Stimulated activated CD4-positive, alpha-beta T cell treated with anti-CD3 and anti-CD28 coated beads, TNF-alpha, amount 100 ng/mL, for 1 hour (primary cell): ENCODE measurements around the gene SP6.

ENCODE experiments used
- DNase-seq, 3 donors: peaks; one replicate each; pipeline ENCODE4 v3.0.0-alpha.2; 2020; ENCODE audit warnings: low read depth in 3 of 3, low spot score in 1 of 3

SP6 gene

GRCh38 chr17:47836601-47837000 lies 14.4 kb downstream of the SP6 start:
- DNase-seq: no peak

- no peak for DNase-seq
Observed at GRCh38 chr17:47834756-47835155, 16.2 kb downstream of the SP6 start.

GRCh38 chr17:47831934-47832327 lies 19.0 kb downstream of the SP6 start:
- DNase-seq: no peak

GRCh38 chr17:47831003-47831933 lies 19.7 kb downstream of the SP6 start, which contains the start of the genes LRRC46 and MRPL10:
Gene LRRC46, plus strand, starts transcription at chr17:47831670. Its CDS starts 320 bp downstream, at chr17:47831990.
Gene MRPL10, minus strand, starts transcription at chr17:47831541. Its CDS starts 30 bp downstream, at chr17:47831511.
- DNase-seq: peak; percentile 76 to 87 (median 80)

GRCh38 chr17:47830396-47831002 lies 20.5 kb downstream of the SP6 start:
- no peak for DNase-seq

- DNase-seq: no peak
Observed at GRCh38 chr17:47829870-47830269, 21.1 kb downstream of the SP6 start.

GRCh38 chr17:47823519-47823918 lies 27.4 kb downstream of the SP6 start:
- no peak for DNase-seq

- DNase-seq: no peak
Observed at GRCh38 chr17:47822785-47823184, 28.2 kb downstream of the SP6 start.

GRCh38 chr17:47821424-47822391 lies 29.3 kb downstream of the SP6 start, which contains the start of gene OSBPL7:
Gene OSBPL7, minus strand, starts transcription at chr17:47821794. Its CDS starts 1,516 bp downstream, at chr17:47820278.
- peak; percentile 46 to 62 (median 56) for DNase-seq

GRCh38 chr17:47821031-47821423 lies 29.9 kb downstream of the SP6 start:
- no peak for DNase-seq

- DNase-seq: no peak
Observed at GRCh38 chr17:47820033-47820789, 30.8 kb downstream of the SP6 start.

GRCh38 chr17:47819475-47819874 lies 31.5 kb downstream of the SP6 start:
- no peak for DNase-seq

- DNase-seq: no peak
Observed at GRCh38 chr17:47818002-47818695, 32.8 kb downstream of the SP6 start.

GRCh38 chr17:47816947-47817346 lies 34.0 kb downstream of the SP6 start:
- DNase-seq: no peak

- no peak for DNase-seq
Observed at GRCh38 chr17:47816111-47816735, 34.7 kb downstream of the SP6 start.

- no peak for DNase-seq
Observed at GRCh38 chr17:47815106-47815918, 35.7 kb downstream of the SP6 start.

- no peak for DNase-seq
Observed at GRCh38 chr17:47813512-47814031, 37.4 kb downstream of the SP6 start.

- DNase-seq: no peak
Observed at GRCh38 chr17:47813077-47813476, 37.9 kb downstream of the SP6 start.
